NCI-H146 treated with DMSO at 0.1 percent for 48 hours (cell line): ENCODE data around the gene VSIR.

Source experiments
- DNase-seq: peaks from one replicate; lab custom pipeline; 2025; ENCODE audit not compliant: unreplicated experiment; lab: John Stamatoyannopoulos, UW

The VSIR gene

GRCh38 chr10:71735709-71736569, 37.4 kb downstream of the VSIR start:
- DNase-seq, result no peak

GRCh38 chr10:71734797-71735196, 38.5 kb downstream of the VSIR start:
- no peak for DNase-seq

DNA sequence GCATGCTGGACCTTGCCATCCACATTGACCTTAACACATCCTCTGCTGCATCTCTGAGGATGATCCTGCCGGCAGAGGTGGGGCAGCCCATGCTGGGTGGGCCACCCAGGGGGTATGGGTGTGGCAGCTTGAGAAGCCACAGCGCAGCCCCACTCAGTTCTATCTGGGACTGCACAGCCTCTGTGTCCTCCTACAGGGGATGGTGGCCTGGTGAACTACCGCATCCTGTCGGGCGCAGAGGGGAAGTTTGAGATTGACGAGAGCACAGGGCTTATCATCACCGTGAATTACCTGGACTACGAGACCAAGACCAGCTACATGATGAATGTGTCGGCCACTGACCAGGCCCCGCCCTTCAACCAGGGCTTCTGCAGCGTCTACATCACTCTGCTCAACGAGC, 41.5 kb downstream of the VSIR start:
- DNase-seq, result no peak

GRCh38 chr10:71729161-71729636, 44.1 kb downstream of the VSIR start:
- no peak for DNase-seq

GRCh38 chr10:71727738-71728737, 45.3 kb downstream of the VSIR start:
- no peak for DNase-seq

- no peak for DNase-seq
These were observed 46.1 kb downstream of the VSIR start for GRCh38 chr10:71727105-71727737.

GRCh38 chr10:71726580-71727104, 46.7 kb downstream of the VSIR start:
- DNase-seq, result no peak

GRCh38 chr10:71725998-71726579, 47.2 kb downstream of the VSIR start:
- no peak for DNase-seq

DNA sequence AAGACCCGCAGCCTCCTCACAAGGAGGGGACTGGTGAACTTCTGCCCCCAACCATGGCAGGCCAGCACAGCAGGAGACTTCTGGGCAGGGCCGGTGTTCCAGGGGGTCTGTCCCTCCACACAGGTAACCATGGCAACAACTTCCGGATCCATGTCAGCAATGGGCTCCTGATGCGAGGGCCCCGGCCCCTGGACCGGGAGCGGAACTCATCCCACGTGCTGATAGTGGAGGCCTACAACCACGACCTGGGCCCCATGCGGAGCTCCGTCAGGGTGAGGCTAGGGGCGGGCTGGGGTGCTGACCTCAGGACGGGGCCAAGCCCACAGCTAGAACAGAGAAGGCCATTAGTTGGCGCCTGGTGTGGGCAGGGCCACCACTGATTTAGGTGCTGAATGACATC, 48.1 kb downstream of the VSIR start:
- DNase-seq, result no peak

DNA sequence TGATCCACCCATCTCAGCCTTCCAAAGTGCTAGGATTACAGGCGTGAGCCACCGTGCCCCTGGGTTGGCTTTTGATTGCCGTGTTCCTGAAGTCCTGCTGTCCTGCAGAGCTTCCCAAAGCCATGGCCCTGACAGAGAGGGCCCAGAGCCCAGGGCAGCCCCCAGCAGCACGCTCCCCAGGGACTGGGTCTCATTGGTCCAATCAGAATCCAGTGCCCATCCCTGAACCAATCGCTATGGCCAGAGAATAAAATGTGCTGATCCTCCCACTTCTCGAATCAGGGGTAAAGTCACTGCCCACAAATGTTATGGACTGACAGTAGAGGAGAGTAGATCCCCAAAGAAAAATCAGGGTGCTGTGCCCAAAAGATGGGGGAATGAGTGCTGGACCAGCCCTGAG, 48.8 kb downstream of the VSIR start:
- no peak for DNase-seq

DNA sequence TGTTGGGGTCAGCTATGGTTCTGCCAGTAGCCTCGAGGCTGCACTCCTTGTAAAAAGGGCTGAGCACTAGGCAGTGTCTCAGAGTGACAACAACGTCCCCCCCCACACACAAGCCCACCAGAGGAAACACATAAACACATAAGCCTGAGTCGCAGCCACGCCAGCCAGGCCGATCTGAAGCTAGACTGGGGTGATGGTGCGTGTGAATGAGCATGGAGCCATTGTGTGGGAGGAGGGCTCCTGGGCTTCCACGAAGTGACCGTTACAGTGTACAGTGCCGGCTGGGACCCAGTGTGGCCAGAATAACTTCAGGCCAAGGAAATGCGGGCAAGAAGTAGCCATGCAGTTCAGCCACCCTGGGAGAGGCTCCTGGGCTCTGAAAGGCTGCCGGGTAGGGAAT, 50.0 kb downstream of the VSIR start:
- no peak for DNase-seq

GRCh38 chr10:71722849-71723248, 50.5 kb downstream of the VSIR start:
- DNase-seq, result no peak

GRCh38 chr10:71721313-71721712, 52.0 kb downstream of the VSIR start:
- DNase-seq, result no peak

- DNase-seq, result no peak
These were observed 53.0 kb downstream of the VSIR start for GRCh38 chr10:71720288-71720687.

- no peak for DNase-seq
These were observed 53.7 kb downstream of the VSIR start, which contains the start of gene C10orf105 for GRCh38 chr10:71719464-71720201. TSS of gene C10orf105 (minus strand) at chr10:71719778. CDS start at chr10:71716337, 3,441 bp downstream.

GRCh38 chr10:71719042-71719441, 54.3 kb downstream of the VSIR start:
- no peak for DNase-seq

DNA sequence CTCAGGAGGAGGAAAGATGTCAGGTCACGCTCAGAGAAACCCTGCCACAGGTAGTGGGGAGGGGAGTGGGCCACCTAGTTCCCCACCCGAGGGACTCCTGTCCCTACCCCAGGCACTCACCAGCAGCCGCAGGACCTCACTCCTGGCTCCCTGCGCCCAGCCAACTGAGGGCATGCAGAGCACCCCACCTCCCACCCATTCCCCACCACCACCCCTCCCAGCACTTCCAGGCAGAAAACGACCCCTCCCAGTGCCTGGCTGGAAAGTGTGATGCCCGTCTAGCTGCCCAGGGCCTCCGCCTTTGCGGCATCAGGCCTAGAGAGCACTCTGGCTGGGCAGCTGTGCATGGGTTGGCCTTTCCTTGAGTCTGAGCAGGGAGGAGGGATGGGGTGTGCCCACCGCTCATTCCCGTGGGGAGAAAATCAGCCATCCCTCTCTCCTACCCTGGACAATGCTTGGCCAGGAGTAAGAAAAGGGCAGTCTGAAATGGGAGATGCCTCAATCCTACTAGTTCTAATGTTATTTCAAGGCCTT, 55.1 kb downstream of the VSIR start:
- no peak for DNase-seq

DNA sequence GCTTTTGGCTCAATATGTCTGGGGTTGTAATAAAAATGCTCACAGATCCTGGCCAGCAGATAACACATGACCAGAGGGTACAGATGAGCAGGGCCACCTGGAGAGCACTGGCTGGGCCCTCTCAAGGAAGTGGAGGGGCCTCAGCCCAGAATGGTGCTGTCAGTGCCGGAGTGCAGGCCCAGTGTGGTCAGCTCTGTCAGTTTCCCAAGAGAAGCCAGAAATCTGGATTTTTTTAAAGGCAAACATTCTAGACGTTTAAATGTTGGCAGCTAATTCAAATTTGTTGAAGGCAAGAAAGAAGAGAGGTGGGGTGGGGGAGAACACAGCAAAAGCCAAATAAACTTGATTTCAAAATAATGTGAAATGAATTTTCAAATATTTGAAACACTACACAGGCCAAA, 55.8 kb downstream of the VSIR start:
- no peak for DNase-seq

DNA sequence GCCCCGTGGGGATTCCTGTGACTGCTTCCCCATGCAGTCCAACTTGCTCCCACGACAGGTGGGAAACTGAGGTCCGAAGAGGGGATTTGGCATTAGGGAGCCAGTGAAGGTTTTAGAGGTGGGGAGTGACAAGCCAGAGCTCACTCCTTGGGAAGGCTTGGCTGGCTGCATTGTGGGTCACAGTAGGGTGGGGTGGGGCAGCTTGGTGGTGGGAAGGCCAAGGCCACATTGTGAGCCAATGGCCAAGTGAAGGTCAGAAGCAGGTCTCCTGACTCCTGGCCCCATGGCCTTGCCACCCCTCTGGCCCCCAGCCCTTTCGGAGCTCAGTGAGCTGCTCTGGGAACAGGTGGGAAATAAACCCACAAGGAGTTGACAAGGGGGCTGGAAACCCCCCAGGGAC, 56.3 kb downstream of the VSIR start:
- no peak for DNase-seq

GRCh38 chr10:71716426-71716825, 56.9 kb downstream of the VSIR start:
- DNase-seq, result no peak
